Raji (cell line): ENCODE measurements around the gene SLC19A1.

Experiments
- POLR2A ChIP-seq: IDR thresholded peaks from 2 replicates; pipeline ENCODE4 v1.6.1; 2011; ENCODE audit warnings: low read depth, low read length, control low read depth; ENCODE audit not compliant: insufficient read depth

Gene SLC19A1

GRCh38 chr21:45493401-45494001 lies 48.7 kb downstream of the SLC19A1 start:
- no peak for TF ChIP-seq POLR2A

- no peak for TF ChIP-seq POLR2A
These were observed 49.5 kb downstream of the SLC19A1 start for GRCh38 chr21:45492765-45493164.

GRCh38 chr21:45491623-45492022 lies 50.6 kb downstream of the SLC19A1 start:
- TF ChIP-seq POLR2A = no peak

- TF ChIP-seq POLR2A = no peak
These were observed 51.2 kb downstream of the SLC19A1 start for GRCh38 chr21:45491056-45491455.

- TF ChIP-seq POLR2A = no peak
These were observed 52.0 kb downstream of the SLC19A1 start for GRCh38 chr21:45490049-45490731.

- TF ChIP-seq POLR2A = no peak
These were observed 52.6 kb downstream of the SLC19A1 start for GRCh38 chr21:45489722-45489982.

- no peak for TF ChIP-seq POLR2A
These were observed 53.1 kb downstream of the SLC19A1 start for GRCh38 chr21:45488931-45489721.

GRCh38 chr21:45487891-45488600 lies 54.2 kb downstream of the SLC19A1 start:
- no peak for TF ChIP-seq POLR2A

- no peak for TF ChIP-seq POLR2A
These were observed 55.0 kb downstream of the SLC19A1 start for GRCh38 chr21:45487161-45487806.

- TF ChIP-seq POLR2A = no peak
These were observed 55.6 kb downstream of the SLC19A1 start for GRCh38 chr21:45486443-45487160.

GRCh38 chr21:45485686-45486442 lies 56.4 kb downstream of the SLC19A1 start:
- TF ChIP-seq POLR2A = no peak

GRCh38 chr21:45484318-45484717 lies 57.9 kb downstream of the SLC19A1 start:
- TF ChIP-seq POLR2A = no peak

- no peak for TF ChIP-seq POLR2A
These were observed 59.1 kb downstream of the SLC19A1 start for GRCh38 chr21:45482899-45483821.
